Measurements from ENCODE around the gene GPR150. TPM values are rescaled to one million over a fixed set of nuclear protein-coding genes. Genes with fewer than 3 reads are reported as not detected.
A peak's percentile ranks its signal among the peaks of the same experiment; 100 is the strongest.
"Not testable (repeated sequence)": the region's sequence is repeated elsewhere in the genome, so short reads cannot be mapped to it uniquely, and the experiment has no call there.

The GPR150 gene
- total RNA-seq, 1 experiment from 2014 or later: not detected

DNA sequence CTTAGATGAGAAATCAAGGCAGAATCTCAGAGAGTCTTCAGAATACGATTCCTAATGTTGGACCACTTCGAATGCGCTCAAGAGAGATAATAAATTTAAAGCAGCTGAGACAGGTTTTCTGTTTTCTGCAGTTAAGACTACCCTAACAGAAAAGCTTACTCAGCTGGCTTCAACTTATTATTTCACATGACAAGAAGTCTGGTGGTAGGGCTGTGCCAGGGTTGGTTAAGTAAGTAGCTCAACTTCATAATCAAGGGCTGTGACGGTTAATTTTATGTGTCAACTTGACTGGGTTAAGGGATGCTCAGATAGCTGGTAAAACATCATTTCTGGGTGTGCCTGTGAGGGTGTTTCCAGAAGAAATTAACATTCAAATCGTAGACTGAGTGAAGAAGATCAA, 3.8 kb downstream of the GPR150 start:
- DNase-seq (ENCODE audit: low read depth): no peak

DNA sequence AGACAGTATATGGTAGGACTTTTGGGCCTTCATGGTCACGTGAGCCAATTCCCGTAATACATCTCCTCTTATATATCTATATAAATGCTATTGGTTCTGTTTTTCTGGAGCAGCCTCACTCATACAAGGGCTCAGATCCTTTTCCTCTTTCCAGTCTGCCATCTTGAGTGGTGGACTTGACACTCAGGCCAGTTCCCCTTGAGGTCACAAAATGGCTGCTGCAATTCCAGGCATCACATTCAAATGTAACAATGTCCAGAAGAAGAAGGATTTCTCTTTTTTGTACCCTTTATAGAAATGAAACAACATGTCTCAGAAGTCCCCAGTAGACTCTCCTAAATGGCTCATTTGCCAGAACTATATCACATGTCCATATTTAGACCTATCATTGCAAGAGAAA, 4.5 kb downstream of the GPR150 start:
- no peak for DNase-seq (ENCODE audit: low read depth)

- no peak for DNase-seq (ENCODE audit: low read depth)
Observed at GRCh38 chr5:95626701-95627100, 6.8 kb downstream of the GPR150 start.

DNA sequence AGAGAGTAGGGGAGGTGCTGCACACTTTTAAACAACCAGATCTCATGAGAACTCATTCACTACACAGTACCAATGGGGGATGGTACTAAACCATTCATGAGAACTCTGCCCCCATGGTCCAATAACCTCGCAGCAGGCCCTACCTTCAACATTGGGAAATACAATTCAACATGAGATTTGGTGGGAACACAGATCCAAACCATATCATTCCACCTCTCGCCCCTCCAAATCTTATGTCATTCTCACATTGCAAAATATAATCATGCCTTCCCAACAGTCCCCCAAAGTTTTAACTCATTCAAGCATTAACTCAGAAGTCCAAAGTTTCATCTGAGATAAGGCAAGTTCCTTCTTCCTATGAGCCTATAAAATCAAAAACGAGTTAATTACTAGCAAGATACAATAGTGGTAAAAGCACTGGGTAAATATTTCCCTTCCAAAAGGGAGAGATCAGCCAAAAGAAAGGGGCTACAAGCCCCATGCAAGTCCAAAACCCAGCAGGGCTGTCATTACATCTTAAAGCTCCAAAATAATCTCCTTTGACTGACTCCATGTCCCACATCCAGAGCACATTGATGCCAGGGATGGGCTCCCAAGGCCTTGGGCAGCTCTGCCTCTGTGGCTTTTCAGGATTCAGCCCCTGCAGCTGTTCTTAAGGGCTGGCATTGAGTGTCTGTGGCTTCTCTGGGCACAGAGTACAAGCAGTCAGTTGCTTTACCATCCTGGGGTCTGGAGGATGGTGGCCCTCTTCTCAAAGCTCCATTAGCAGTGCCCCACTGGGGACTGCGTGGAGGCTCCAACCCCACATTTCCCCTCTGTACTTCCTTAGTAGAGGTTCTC, 8.3 kb downstream of the GPR150 start:
- DNase-seq (ENCODE audit: low read depth): no peak

- no peak for DNase-seq (ENCODE audit: low read depth)
Observed at GRCh38 chr5:95628933-95629332, 9.0 kb downstream of the GPR150 start.

GRCh38 chr5:95630394-95630917, 10.6 kb downstream of the GPR150 start:
- no peak for DNase-seq (ENCODE audit: low read depth)

DNA sequence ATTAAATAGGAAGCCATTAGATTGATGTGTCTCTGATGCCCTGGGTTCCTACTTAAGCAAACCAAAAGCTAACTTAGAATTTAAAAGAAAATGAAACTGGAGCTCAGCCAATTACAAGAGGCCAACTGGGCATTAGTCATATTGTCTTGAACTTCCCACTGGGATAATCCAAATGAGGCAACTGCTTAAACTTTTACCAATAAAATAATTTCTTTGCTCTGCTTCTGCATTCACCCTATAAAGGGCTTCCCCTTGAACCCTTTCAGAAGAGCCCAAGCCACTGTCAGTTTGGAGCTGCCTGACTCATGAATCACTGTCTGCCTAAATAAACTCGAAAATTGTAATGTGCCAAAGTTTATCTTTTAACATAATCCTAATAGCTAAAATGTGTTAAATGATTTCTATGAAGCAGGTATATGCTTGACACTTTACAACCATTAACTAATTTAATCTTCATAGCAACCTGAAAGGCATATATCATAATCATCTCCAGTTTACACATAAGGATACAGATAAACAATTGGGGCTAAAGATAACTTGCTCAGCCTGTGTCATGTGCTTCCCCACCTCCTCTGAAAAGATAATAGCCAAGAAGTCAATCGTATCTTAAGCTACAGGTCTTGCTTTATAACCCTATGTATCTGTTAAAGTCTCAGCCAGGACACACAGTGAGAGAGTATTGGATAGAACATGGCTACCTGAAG, 11.5 kb downstream of the GPR150 start:
- peak; percentile 68 for DNase-seq (ENCODE audit: low read depth)

DNA sequence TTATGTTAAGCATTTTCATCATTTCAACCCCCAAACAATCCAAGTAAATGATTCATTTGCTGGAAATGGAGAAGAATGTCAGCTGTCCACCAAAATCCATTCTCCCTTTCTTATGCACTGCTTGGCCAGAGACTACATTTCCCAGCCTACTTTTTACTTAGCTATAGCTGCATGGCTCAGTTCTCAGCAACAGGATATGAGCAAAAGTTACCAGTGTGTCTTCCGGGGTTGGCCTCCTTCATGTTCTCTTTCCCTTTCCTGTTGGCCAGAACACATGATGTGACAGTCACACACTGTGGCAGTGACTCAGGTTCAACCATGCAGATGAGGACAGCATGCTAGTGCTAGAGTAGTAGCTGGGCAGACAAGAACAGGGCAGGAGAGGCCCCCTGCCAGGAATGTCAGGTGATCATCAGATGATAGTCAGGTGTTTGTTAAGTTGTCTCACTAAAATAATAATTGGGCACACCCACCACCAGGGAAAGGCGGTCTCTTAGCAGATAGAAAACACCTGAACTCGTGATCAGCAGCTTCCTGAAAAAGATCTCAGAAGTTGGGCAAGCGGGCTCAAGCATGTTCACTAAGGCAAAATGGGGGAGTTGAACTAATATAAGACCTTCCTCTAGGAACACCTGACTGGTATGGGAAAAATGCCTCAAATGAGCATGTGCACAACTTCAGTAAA, 12.2 kb downstream of the GPR150 start:
- peak; percentile 91 for DNase-seq (ENCODE audit: low read depth)

DNA sequence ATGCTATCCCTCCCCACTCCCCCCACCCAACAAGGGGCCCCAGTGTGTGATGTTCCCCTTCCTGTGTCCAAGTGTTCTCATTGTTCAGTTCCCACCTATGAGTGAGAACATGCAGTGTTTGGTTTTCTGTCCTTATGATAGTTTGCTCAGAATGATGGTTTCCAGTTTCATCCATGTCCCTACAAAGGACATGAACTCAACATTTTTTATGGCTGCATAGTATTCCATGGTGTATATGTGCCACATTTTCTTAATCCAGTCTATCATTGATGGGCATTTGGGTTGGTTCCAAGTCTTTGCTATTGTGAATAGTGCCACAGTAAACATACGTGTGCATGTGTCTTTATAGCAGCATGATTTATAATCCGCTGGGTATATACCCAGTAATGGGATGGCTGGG, 13.1 kb downstream of the GPR150 start:
- DNase-seq (ENCODE audit: low read depth): not testable (repeated sequence)

GRCh38 chr5:95633671-95634070, 13.8 kb downstream of the GPR150 start:
- no peak for DNase-seq (ENCODE audit: low read depth)

- no peak for DNase-seq (ENCODE audit: low read depth)
Observed at GRCh38 chr5:95634081-95634480, 14.2 kb downstream of the GPR150 start.

GRCh38 chr5:95638632-95639031, 18.7 kb downstream of the GPR150 start:
- DNase-seq (ENCODE audit: low read depth): no peak

DNA sequence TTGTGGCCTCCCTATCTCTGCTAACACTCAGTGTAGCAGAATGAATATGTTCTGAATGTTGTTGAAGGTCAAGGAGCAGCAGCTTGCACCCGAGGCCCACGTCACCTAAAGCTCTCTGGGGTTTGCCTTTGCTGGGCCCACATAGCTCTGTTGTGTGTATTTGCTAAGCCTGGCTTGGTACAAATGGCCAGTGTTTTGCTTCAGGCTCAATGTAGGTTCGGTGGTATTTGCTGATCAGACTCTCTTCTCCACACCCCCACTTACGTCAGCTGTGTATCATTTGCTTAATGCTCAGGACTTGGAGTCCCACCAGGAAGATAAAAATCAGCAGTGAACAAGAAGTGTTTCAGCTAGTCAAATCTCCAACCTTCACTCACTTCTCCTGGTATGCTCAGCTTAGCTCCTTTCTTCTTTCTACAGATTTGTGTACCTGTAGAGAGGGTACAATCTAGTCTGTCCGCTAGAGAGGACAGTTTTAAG, 21.9 kb downstream of the GPR150 start:
- DNase-seq (ENCODE audit: low read depth): no peak

DNA sequence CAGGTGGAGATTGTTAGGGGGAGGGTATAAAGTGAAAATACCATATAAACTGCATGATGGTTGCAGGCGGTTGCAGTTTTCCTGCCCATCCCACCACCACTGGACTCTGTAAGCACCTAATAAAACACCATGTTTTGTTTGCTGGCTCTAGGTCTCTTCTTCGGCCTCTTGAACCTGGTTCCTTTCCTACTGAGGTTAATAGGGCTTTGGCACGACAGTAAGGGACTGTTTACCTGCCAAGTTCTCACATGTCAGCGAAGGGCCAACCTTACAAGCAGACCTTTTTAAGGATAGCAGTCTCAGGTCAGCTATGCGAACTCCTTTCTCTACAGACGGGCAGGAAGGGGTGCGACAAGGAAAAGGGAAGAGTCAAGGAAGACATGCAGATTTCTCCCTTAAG, 23.3 kb downstream of the GPR150 start:
- DNase-seq (ENCODE audit: low read depth): no peak

DNA sequence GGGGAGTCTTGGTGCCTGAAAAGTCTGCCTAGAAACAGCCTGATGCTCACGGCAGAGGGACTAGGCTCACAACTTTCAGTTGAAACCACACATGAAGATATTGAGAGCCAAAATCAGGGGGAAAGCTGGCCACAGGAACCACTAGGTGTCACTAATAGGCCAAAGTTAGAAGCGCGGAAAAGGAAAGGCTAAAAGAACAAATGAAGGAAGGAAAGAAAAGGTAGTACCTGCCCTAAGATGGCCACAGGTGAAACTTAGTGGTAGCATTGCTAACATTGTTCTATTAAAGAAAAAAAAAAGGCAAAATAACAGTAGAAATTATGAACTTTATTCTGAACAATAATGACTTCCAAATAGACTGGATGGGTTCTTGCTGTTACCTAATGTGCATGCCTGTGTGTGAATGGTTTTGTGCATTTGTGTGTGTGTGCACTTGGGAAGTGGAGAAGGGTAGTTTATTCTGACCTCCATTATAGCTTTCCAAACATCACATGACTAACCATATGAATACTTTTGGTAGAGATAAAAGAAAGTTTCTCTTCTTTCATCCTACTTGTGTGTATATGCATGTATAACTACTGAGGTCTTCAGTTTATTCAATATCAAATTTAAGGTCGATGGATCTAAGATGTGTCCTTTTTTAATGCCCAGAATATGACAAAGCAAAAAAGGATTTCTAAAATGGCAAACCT, 24.6 kb downstream of the GPR150 start:
- peak; percentile 67 for DNase-seq (ENCODE audit: low read depth)

- not testable (repeated sequence) for DNase-seq (ENCODE audit: low read depth)
Observed at GRCh38 chr5:95646226-95646568, 26.3 kb downstream of the GPR150 start.

- peak; percentile 94 for DNase-seq (ENCODE audit: low read depth)
Observed at GRCh38 chr5:95646569-95647431, 26.9 kb downstream of the GPR150 start, which contains the start of gene RFESD. TSS of gene RFESD (plus strand) at chr5:95646777. CDS start at chr5:95652272, 5,495 bp downstream.

DNA sequence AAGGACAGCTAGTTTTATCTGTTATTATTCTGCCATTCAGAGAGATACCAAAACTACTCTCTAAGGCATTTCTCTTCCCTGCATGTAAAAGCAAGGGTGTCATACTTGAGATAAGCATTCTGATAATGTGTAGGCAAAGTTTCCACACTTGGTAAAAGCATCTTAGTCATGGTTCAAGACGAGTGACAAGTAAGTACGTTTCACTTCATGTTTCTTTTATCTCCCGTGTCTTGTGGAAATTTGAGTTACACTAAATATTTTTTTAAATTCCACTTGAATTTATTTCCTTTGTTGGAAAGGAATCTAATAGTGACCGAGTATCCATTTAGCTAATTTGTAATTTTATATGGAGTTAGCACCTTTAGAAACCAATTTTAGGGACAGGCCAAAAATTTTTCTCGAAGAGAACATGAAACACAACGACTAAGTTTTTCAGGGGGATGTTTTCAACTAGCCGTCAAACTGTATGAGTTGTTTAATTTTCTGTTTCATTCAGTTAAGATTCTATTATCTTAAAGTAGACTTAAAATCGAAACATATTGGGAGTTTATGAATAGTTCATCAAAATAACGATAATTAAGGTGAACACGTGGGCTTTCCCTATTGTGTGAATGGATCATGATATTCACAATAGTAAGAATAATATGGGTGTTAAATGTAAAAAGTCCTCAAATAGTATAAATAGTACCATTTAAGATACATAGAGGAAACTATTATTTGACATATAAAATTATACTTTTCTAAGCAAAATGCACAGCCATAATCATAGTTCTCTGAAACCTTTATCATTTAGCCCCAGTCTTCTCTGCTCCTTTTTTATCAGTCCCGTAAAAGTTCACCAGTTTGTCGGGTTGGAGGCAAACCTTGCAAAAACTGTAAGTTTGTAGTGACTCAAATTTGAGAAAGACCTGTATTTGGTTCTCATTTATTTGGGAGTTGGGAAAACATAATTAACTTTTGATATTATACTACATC, 28.3 kb downstream of the GPR150 start:
- DNase-seq (ENCODE audit: low read depth): no peak

GRCh38 chr5:95649274-95649673, 29.4 kb downstream of the GPR150 start:
- no peak for DNase-seq (ENCODE audit: low read depth)

All from HT1080 (cell line).